HFFc6 (cell line): ENCODE data around the gene MAN1C1. TPM values are rescaled to one million over a fixed set of nuclear protein-coding genes. Genes with fewer than 3 reads are reported as not detected.

Source experiments
- DNase-seq: peaks from one replicate; pipeline ENCODE4 v3.0.0-alpha.2; 2018
- H3K27ac Mint-ChIP-seq: 2 replicates; pipeline ENCODE4 v1.8.0; 2020; ENCODE audit warnings: mild to moderate bottlenecking, mixed read lengths
- H3K27me3 Mint-ChIP-seq: 2 replicates; pipeline ENCODE4 v1.8.0; 2021; ENCODE audit warnings: mild to moderate bottlenecking, moderate library complexity, mixed read lengths; ENCODE audit not compliant: insufficient read depth
- H3K36me3 Mint-ChIP-seq: 2 replicates; pipeline ENCODE4 v1.8.0; 2021; ENCODE audit warnings: low read depth, mixed read lengths
- H3K4me1 Mint-ChIP-seq: 2 replicates; pipeline ENCODE4 v1.8.0; 2020; ENCODE audit warnings: low read depth, mixed read lengths
- H3K4me3 Mint-ChIP-seq: 2 replicates; pipeline ENCODE4 v1.8.0; 2020; ENCODE audit warnings: mild to moderate bottlenecking, moderate library complexity, mixed read lengths
- H3K9me3 Mint-ChIP-seq: 2 replicates; pipeline ENCODE4 v1.8.0; 2020; ENCODE audit warnings: mild to moderate bottlenecking, mixed read lengths
- CTCF ChIP-seq: fragments of 200-600 bp; sonication (generic); IDR thresholded peaks from 2 replicates; pipeline ENCODE4 v1.5.0; 2021; ENCODE audit warnings: antibody characterized with exemption, mild to moderate bottlenecking
- total RNA-seq, 6 experiments: library from RNA; stranded (reverse); fragmentation: NEBNext Ultra II Directional; extraction: Animal tissue kit (Norgen Biotek cat#: 25700); gene quantifications; 2 replicates in 1 of 6; 3 replicates in 5 of 6; pipeline ENCODE4 v1.2.3, GENCODE V29; 2021

Gene MAN1C1
- total RNA-seq, 6 experiments from 2014 or later, result 0.07 to 0.14 (median 0.08) TPM; not detected in 3

GRCh38 chr1:25813734-25814471, 197.3 kb downstream of the MAN1C1 start:
- H3K4me1 Mint-ChIP-seq, result peaks cover 17% of the 10 kb centered on the region
- no peak for DNase-seq
- H3K36me3 Mint-ChIP-seq, result no peaks in the 10 kb centered on the region
- no peak overlapping the region for H3K4me3 Mint-ChIP-seq
- peak; percentile 30; the same call in 1 of the 2 replicates for TF ChIP-seq CTCF
- H3K27ac Mint-ChIP-seq, result no peak overlapping the region
- no peaks in the 10 kb centered on the region for H3K9me3 Mint-ChIP-seq
- peaks cover 2% of the 10 kb centered on the region for H3K27me3 Mint-ChIP-seq

DNA sequence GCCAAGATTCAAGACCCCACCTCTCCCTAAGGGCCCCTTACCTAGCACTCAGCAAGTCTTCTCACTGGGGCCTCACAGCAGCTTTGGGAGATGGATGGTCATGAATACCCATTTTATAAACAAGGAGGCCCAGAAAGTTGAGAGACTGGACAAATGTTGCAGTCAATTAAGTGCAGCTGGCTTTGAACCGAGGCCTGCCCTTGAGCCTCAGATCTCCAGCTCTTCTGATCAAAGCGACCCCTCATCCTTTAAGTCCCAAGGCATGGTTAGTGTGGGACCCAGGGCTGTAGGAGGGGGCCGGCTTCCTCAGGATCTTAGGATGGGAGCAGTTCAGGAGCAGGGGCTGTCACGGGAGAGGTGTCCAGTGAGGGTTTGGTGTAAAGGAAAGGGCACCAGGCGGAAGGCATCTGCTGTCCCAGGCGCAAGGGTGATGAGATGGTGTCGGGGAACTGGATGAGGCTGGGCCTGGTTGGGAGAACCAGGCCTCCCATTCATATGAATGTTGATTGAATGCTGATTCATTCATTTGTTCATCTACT, 198.0 kb downstream of the MAN1C1 start:
- Mint-ChIP-seq H3K4me3 (no peak overlapping the region), H3K9me3 (no peaks in the 10 kb centered on the region)

DNA sequence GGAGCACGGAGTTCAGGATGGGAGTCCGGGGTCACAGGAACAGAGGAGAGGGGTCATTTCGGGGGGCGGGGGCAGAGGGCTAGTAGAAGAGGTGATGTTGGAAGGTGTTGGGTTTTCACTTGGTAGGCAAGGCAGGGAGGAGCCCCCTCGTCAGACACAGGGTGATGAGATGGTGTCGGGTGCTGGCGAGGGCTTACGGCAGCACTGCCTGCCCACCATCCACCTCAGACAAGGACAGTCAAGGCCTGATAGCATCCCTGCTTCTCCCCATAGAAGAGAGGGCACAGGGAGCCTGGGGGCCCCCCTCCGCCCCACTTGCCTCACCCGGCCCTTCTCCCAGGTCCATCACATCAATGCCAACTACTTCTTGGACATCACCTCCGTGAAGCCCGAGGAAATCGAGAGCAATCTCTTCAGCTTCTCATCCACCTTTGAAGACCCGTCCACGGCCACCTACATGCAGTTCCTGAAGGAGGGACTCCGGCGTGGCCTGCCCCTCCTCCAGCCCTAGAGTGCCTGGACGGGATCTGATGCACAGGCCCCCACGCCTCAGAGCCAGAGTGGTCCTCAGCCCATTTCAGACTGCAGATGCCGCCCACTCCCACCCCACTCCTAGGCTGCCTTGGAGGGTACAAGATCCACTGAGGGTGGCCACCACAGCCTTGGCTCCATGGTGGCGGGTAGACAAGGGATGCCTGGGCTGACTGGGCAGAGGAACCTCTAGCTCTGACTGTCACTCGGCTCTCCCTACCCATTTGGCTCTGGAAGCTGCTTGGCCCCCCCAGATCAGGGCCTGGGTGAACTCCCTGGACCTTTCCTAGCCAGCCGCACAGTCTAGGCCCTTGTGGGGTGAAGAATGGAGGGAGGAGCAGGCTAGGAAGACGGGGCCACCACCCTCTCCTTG, 198.9 kb downstream of the MAN1C1 start:
- no peak for DNase-seq
- Mint-ChIP-seq H3K4me3 (no peak overlapping the region), H3K36me3 (no peaks in the 10 kb centered on the region), H3K4me1 (peaks cover 22% of the 10 kb centered on the region), H3K27ac (no peak overlapping the region), H3K27me3 (peaks cover 4% of the 10 kb centered on the region), H3K9me3 (no peaks in the 10 kb centered on the region)
- no peak for TF ChIP-seq CTCF

More for the DNA sequence above, 198.0 kb downstream of the MAN1C1 start:
- no peaks in the 10 kb centered on the region for H3K36me3 Mint-ChIP-seq
- no peak for TF ChIP-seq CTCF
- no peak overlapping the region for H3K27ac Mint-ChIP-seq
- H3K27me3 Mint-ChIP-seq, result peaks cover 4% of the 10 kb centered on the region
- DNase-seq, result no peak
- peaks cover 22% of the 10 kb centered on the region for H3K4me1 Mint-ChIP-seq

GRCh38 chr1:25816112-25816718, 199.6 kb downstream of the MAN1C1 start:
- DNase-seq, result no peak
- no peak overlapping the region for H3K4me3 Mint-ChIP-seq
- peaks cover 30% of the 10 kb centered on the region for H3K4me1 Mint-ChIP-seq
- no peaks in the 10 kb centered on the region for H3K9me3 Mint-ChIP-seq
- H3K27me3 Mint-ChIP-seq, result peaks cover 4% of the 10 kb centered on the region
- no peak for TF ChIP-seq CTCF
- H3K36me3 Mint-ChIP-seq, result no peaks in the 10 kb centered on the region
- no peak overlapping the region for H3K27ac Mint-ChIP-seq

- peak; percentile 49; the same call in 1 of the 2 replicates for TF ChIP-seq CTCF
- Mint-ChIP-seq H3K4me3 (peak overlapping the region; percentile 94), H3K9me3 (no peaks in the 10 kb centered on the region), H3K27me3 (peaks cover 4% of the 10 kb centered on the region), H3K4me1 (peaks cover 41% of the 10 kb centered on the region), H3K36me3 (no peaks in the 10 kb centered on the region; the same call in 1 of the 2 replicates), H3K27ac (peak overlapping the region; percentile 91)
- no peak for DNase-seq
Measured at GRCh38 chr1:25817840-25818501, 201.4 kb downstream of the MAN1C1 start.
